T-helper 17 cell (primary cell): Measurements from ENCODE around the gene PAM. TPM values are rescaled to one million over a fixed set of nuclear protein-coding genes. Genes with fewer than 3 reads are reported as not detected.
"Not testable (repeated sequence)": the region's sequence is repeated elsewhere in the genome, so short reads cannot be mapped to it uniquely, and the experiment has no call there.

Experiments used
- ATAC-seq: fragments of 150-1000 bp; cut with Tn5 transposase; 2 replicates; pipeline ENCODE4 v1.10.0; 2021; ENCODE audit warnings: mild to moderate bottlenecking, moderate library complexity
- DNase-seq, 3 donors: peaks; one replicate each; pipeline versions ENCODE4 v3.0.0 to v3.0.0-alpha.2; 2020 to 2021
- H3K9me3 ChIP-seq: one replicate; pipeline ENCODE4 v1.7.0; 2013; ENCODE audit warnings: low read length, mild to moderate bottlenecking; ENCODE audit not compliant: control insufficient read depth, poor library complexity, severe bottlenecking
- H3K27ac Mint-ChIP-seq: one replicate; pipeline ENCODE4 v1.8.0; 2022; ENCODE audit warnings: mild to moderate bottlenecking, moderate library complexity, mixed read lengths
- H3K27me3 Mint-ChIP-seq: one replicate; pipeline ENCODE4 v1.8.0; 2022; ENCODE audit warnings: mixed read lengths
- H3K36me3 Mint-ChIP-seq: one replicate; pipeline ENCODE4 v1.8.0; 2022; ENCODE audit warnings: low read depth, mixed read lengths
- H3K4me1 Mint-ChIP-seq: one replicate; pipeline ENCODE4 v1.8.0; 2022; ENCODE audit warnings: mild to moderate bottlenecking, mixed read lengths
- H3K4me3 Mint-ChIP-seq: one replicate; pipeline ENCODE4 v1.8.0; 2022; ENCODE audit warnings: mild to moderate bottlenecking, moderate library complexity, mixed read lengths
- total RNA-seq, 4 donors: library from RNA in 2 of 4; stranded (reverse) in 2 of 4; gene quantifications; one replicate each; pipeline ENCODE4 v1.2.3 and lab custom pipeline; 2022 to 2026

Gene PAM
- total RNA-seq, 2 donors from 2014 or later, result 23.5 to 34.3 TPM

- H3K27me3 Mint-ChIP-seq, result no peaks in the 10 kb centered on the region
- peaks cover 3% of the 10 kb centered on the region for H3K36me3 Mint-ChIP-seq
- peaks cover 3% of the 10 kb centered on the region for H3K4me1 Mint-ChIP-seq
- H3K27ac Mint-ChIP-seq, result no peak overlapping the region
- H3K9me3 ChIP-seq, result no peaks in the 10 kb centered on the region
- ATAC-seq (no peak), DNase-seq (no peak)
- H3K4me3 Mint-ChIP-seq, result peak overlapping the region; percentile 21
Measured at GRCh38 chr5:103057208-103058130, 302.4 kb downstream of the PAM start.

GRCh38 chr5:103059525-103059924 is 304.4 kb downstream of the PAM start:
- Mint-ChIP-seq H3K4me3 (no peak overlapping the region), H3K27me3 (no peaks in the 10 kb centered on the region), H3K4me1 (peaks cover 3% of the 10 kb centered on the region), H3K36me3 (peaks cover 3% of the 10 kb centered on the region), H3K27ac (no peak overlapping the region)
- no peaks in the 10 kb centered on the region for H3K9me3 ChIP-seq
- no peak for ATAC-seq
- no peak for DNase-seq

- H3K27me3 Mint-ChIP-seq, result no peaks in the 10 kb centered on the region
- ATAC-seq (no peak), DNase-seq (no peak)
- H3K4me3 Mint-ChIP-seq, result no peak overlapping the region
- no peaks in the 10 kb centered on the region for H3K9me3 ChIP-seq
- H3K4me1 Mint-ChIP-seq, result peaks cover 3% of the 10 kb centered on the region
- H3K36me3 Mint-ChIP-seq, result no peaks in the 10 kb centered on the region
- no peak overlapping the region for H3K27ac Mint-ChIP-seq
Measured at GRCh38 chr5:103060424-103060954, 305.4 kb downstream of the PAM start.

DNA sequence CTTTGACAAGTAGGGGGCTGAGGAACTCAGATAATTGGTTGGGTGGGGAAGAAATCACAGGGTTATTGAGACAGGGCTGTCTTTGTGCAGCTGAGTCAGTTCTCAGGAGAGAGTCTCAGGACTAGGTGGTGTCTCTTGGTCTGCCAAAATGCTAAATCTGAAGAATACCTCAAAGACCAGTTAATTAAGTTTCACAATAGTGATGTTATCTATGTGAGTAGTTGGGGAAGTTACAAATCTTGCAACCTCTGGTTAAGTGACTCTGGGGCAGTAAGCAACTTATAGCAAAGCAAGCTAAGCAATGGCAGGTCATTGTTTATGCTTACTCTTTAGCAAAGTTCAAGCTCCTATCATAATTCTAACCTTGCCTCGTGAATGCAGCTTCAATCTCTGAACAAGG is 311.2 kb downstream of the PAM start:
- no peaks in the 10 kb centered on the region for H3K4me1 Mint-ChIP-seq
- H3K27me3 Mint-ChIP-seq, result peaks cover 5% of the 10 kb centered on the region
- H3K27ac Mint-ChIP-seq, result no peak overlapping the region
- no peak overlapping the region for H3K4me3 Mint-ChIP-seq
- H3K9me3 ChIP-seq, result no peaks in the 10 kb centered on the region
- H3K36me3 Mint-ChIP-seq, result no peaks in the 10 kb centered on the region
- no peak for DNase-seq
- ATAC-seq, result no peak

- not testable (repeated sequence) for H3K9me3 ChIP-seq, ATAC-seq, H3K4me1 Mint-ChIP-seq, H3K27ac Mint-ChIP-seq, H3K36me3 Mint-ChIP-seq, H3K4me3 Mint-ChIP-seq, H3K27me3 Mint-ChIP-seq, DNase-seq
Measured at GRCh38 chr5:103073500-103073899, 318.4 kb downstream of the PAM start.

GRCh38 chr5:103075442-103075841 is 320.3 kb downstream of the PAM start:
- Mint-ChIP-seq H3K27me3 (no peaks in the 10 kb centered on the region), H3K36me3 (no peaks in the 10 kb centered on the region), H3K27ac (no peak overlapping the region), H3K4me1 (no peaks in the 10 kb centered on the region), H3K4me3 (no peak overlapping the region)
- no peak for ATAC-seq
- H3K9me3 ChIP-seq, result peaks cover 2% of the 10 kb centered on the region
- DNase-seq, result no peak
